GM23248 (cell line): ENCODE data around the gene LCN12. TPM values are rescaled to one million over a fixed set of nuclear protein-coding genes. Genes with fewer than 3 reads are reported as not detected.

ENCODE experiments used
- DNase-seq: peaks from one replicate; pipeline ENCODE4 v3.0.0-alpha.2; 2015
- H2AFZ ChIP-seq: fragments of 200-600 bp; sonication (generic); 2 replicates; pipeline ENCODE4 v1.6.1; 2016; ENCODE audit warnings: antibody characterized with exemption
- H3F3A ChIP-seq: fragments of 200-600 bp; sonication (generic); 2 replicates; pipeline ENCODE4 v1.6.1; 2016; ENCODE audit warnings: mild to moderate bottlenecking, antibody characterized with exemption, mixed run types; ENCODE audit not compliant: insufficient read depth
- H3K27ac ChIP-seq: fragments of 200-600 bp; sonication (generic); 2 replicates; pipeline ENCODE4 v1.5.1; 2016; ENCODE audit warnings: mild to moderate bottlenecking
- H3K27me3 ChIP-seq: fragments of 200-600 bp; sonication (generic); replicated peaks from 2 replicates; pipeline ENCODE4 v1.6.1; 2016; ENCODE audit warnings: mild to moderate bottlenecking; ENCODE audit not compliant: insufficient read depth
- H3K36me3 ChIP-seq: fragments of 200-600 bp; sonication (generic); 2 replicates; pipeline ENCODE4 v1.6.1; 2016; ENCODE audit warnings: low read depth, mild to moderate bottlenecking
- H3K4me1 ChIP-seq: fragments of 200-600 bp; sonication (generic); 2 replicates; pipeline ENCODE4 v1.6.1; 2016; ENCODE audit warnings: mild to moderate bottlenecking; ENCODE audit not compliant: insufficient read depth
- H3K4me2 ChIP-seq: fragments of 200-600 bp; sonication (generic); one replicate; pipeline ENCODE4 v1.6.1; 2016; ENCODE audit warnings: mild to moderate bottlenecking; ENCODE audit not compliant: unreplicated experiment
- H3K4me3 ChIP-seq: fragments of 200-600 bp; sonication (generic); 2 replicates; pipeline ENCODE4 v1.5.1; 2016; ENCODE audit warnings: mild to moderate bottlenecking
- H3K79me2 ChIP-seq: fragments of 200-600 bp; sonication (generic); 2 replicates; pipeline ENCODE4 v1.6.1; 2016; ENCODE audit warnings: mild to moderate bottlenecking; ENCODE audit not compliant: insufficient read depth
- H3K9ac ChIP-seq: fragments of 200-600 bp; sonication (generic); 2 replicates; pipeline ENCODE4 v1.6.1; 2016; ENCODE audit warnings: mild to moderate bottlenecking
- H3K9me2 ChIP-seq: fragments of 200-600 bp; sonication (generic); 2 replicates; pipeline ENCODE4 v1.6.1; 2016; ENCODE audit warnings: mixed run types, mild to moderate bottlenecking, moderate library complexity; ENCODE audit not compliant: insufficient read depth
- H3K9me3 ChIP-seq: fragments of 200-600 bp; sonication (generic); one replicate; pipeline ENCODE4 v1.6.1; 2017; ENCODE audit warnings: low read depth
- H4K20me1 ChIP-seq: fragments of 200-600 bp; sonication (generic); 2 replicates; pipeline ENCODE4 v1.6.0; 2016; ENCODE audit not compliant: insufficient read depth
- EZH2 ChIP-seq: fragments of 200-600 bp; sonication (generic); IDR thresholded peaks from 2 replicates; pipeline ENCODE4 v1.6.1; 2018; ENCODE audit warnings: antibody characterized with exemption, mild to moderate bottlenecking; ENCODE audit not compliant: insufficient read depth, poor library complexity, severe bottlenecking
- EZH2phosphoT487 ChIP-seq: fragments of 200-600 bp; sonication (generic); IDR thresholded peaks from 2 replicates; pipeline ENCODE4 v1.6.1; 2018; ENCODE audit warnings: antibody characterized with exemption, moderate library complexity, mild to moderate bottlenecking, low read depth; ENCODE audit not compliant: insufficient read depth
- WGBS, 2 experiments: methylation state at CpG; one replicate each; pipeline ENCODE4 v1.1.6; 2015 to 2017; ENCODE audit warnings: low lambda C conversion rate in 2 of 2, low coverage in 1 of 2; ENCODE audit errors: missing lambda C conversion rate in 2 of 2; 5-methylcytosine and 5-hydroxymethylcytosine counted together
- in situ Hi-C: fragments of 300-500 bp; cut with MboI; formaldehyde crosslinking; loops from 2 replicates; pipeline ENCODE4 v1.15.0; 2020
- polyA plus RNA-seq: library from polyadenylated mRNA; unstranded; fragments of >200 nt; fragmentation: Nextera tagmentation; extraction: Ambion mirVana; gene quantifications from 2 replicates; pipeline ENCODE4 v1.2.1, GENCODE V29; 2016
- total RNA-seq: library from RNA; depleted of rRNA; stranded (reverse); fragments of >200 nt; shearing (Covaris generic); gene quantifications from 2 replicates; pipeline ENCODE4 v1.2.3, GENCODE V29; 2014

The LCN12 gene
- total and polyA plus RNA-seq, 2 experiments from 2014 or later: not detected

- no peaks in the 10 kb centered on the region for H3K36me3 ChIP-seq
- peak overlapping the region; percentile 36 for H2AFZ ChIP-seq
- TF ChIP-seq EZH2phosphoT487 (no peak), EZH2 (no peak)
- WGBS, 2 experiments: 9 to 21% methylated on average over 20 to 28 of the region's 33 CpGs
- H3K79me2 ChIP-seq: no peaks in the 10 kb centered on the region
- no peaks in the 10 kb centered on the region for H4K20me1 ChIP-seq
- peak overlapping the region; percentile 12; the same call in 1 of the 2 replicates for H3K9ac ChIP-seq
- H3F3A ChIP-seq: no peaks in the 10 kb centered on the region
- peak overlapping the region; percentile 57 for H3K4me3 ChIP-seq
- in situ Hi-C loops: no loop called here
- H3K27ac ChIP-seq: no peak overlapping the region
- no peaks in the 10 kb centered on the region for H3K4me1 ChIP-seq
- no peaks in the 10 kb centered on the region for H3K9me3 ChIP-seq
- no peak for DNase-seq
- no peaks in the 10 kb centered on the region for H3K9me2 ChIP-seq
- no peaks in the 10 kb centered on the region for H3K27me3 ChIP-seq
- peak overlapping the region; percentile 58 for H3K4me2 ChIP-seq
Measured at GRCh38 chr9:136977649-136978072, 25.6 kb downstream of the LCN12 start.

- H4K20me1 ChIP-seq: no peaks in the 10 kb centered on the region
Measured at GRCh38 chr9:136978073-136978864, 26.2 kb downstream of the LCN12 start.

GRCh38 chr9:136978865-136979544 is 26.9 kb downstream of the LCN12 start:
- no peak for DNase-seq
- Histone ChIP-seq H3K27me3 (no peaks in the 10 kb centered on the region), H3K9me2 (no peaks in the 10 kb centered on the region), H3K27ac (no peak overlapping the region), H3K4me3 (no peak overlapping the region), H3K36me3 (no peaks in the 10 kb centered on the region), H3F3A (no peaks in the 10 kb centered on the region), H3K79me2 (no peaks in the 10 kb centered on the region), H4K20me1 (no peaks in the 10 kb centered on the region), H3K9ac (no peak overlapping the region), H3K4me1 (no peaks in the 10 kb centered on the region), H3K9me3 (no peaks in the 10 kb centered on the region), H2AFZ (no peak overlapping the region), H3K4me2 (no peak overlapping the region)
- WGBS, 2 experiments: 59 to 62% methylated on average over 22 to 34 of the region's 41 CpGs
- TF ChIP-seq EZH2phosphoT487: no peak
- TF ChIP-seq EZH2: no peak
- in situ Hi-C loops: no loop called here

More at GRCh38 chr9:136978073-136978864, 26.2 kb downstream of the LCN12 start:
- Histone ChIP-seq H3K4me1 (no peaks in the 10 kb centered on the region), H3K9me3 (no peaks in the 10 kb centered on the region), H3K9ac (peak overlapping the region; percentile 12; the same call in 1 of the 2 replicates), H3F3A (no peaks in the 10 kb centered on the region), H3K36me3 (no peaks in the 10 kb centered on the region), H3K79me2 (no peaks in the 10 kb centered on the region), H3K27ac (no peak overlapping the region), H3K4me3 (peak overlapping the region; percentile 57), H3K9me2 (no peaks in the 10 kb centered on the region), H3K4me2 (peak overlapping the region; percentile 58), H2AFZ (peak overlapping the region; percentile 36), H3K27me3 (no peaks in the 10 kb centered on the region)
- in situ Hi-C loops: no loop called here
- peak; percentile 77 for DNase-seq
- WGBS, 2 experiments: 5 to 7% methylated on average over 33 to 73 of the region's 78 CpGs
- TF ChIP-seq EZH2phosphoT487 (no peak), EZH2 (no peak)

- no peak for TF ChIP-seq EZH2phosphoT487
- no peak for TF ChIP-seq EZH2
- H3K9me3 ChIP-seq: no peaks in the 10 kb centered on the region
- H4K20me1 ChIP-seq: no peaks in the 10 kb centered on the region
- H3K9me2 ChIP-seq: no peaks in the 10 kb centered on the region
- H3K4me1 ChIP-seq: no peaks in the 10 kb centered on the region
- H3K9ac ChIP-seq: no peak overlapping the region
- 71 to 75% methylated on average over 23 to 26 of the region's 26 CpGs for WGBS, 2 experiments
- no peak overlapping the region for H3K4me2 ChIP-seq
- DNase-seq: no peak
- in situ Hi-C loops: no loop called here
- peaks cover 5% of the 10 kb centered on the region; the same call in 1 of the 2 replicates for H3K27me3 ChIP-seq
- H3K79me2 ChIP-seq: no peaks in the 10 kb centered on the region
- no peaks in the 10 kb centered on the region for H3F3A ChIP-seq
- H3K27ac ChIP-seq: no peak overlapping the region
- no peaks in the 10 kb centered on the region for H3K36me3 ChIP-seq
- H3K4me3 ChIP-seq: no peak overlapping the region
- no peak overlapping the region for H2AFZ ChIP-seq
Measured at GRCh38 chr9:136979769-136980587, 27.9 kb downstream of the LCN12 start.
